ENCODE data around the gene COBL. TPM values are rescaled to one million over a fixed set of nuclear protein-coding genes. Genes with fewer than 3 reads are reported as not detected.

COBL gene
- total and polyA plus RNA-seq, 9 of the 15 experiments (the other 6 are each of a cell fraction or from before 2014, with no cell fraction given), result 0.01 to 2.4 (median 0.09) TPM; not detected in 3

DNA sequence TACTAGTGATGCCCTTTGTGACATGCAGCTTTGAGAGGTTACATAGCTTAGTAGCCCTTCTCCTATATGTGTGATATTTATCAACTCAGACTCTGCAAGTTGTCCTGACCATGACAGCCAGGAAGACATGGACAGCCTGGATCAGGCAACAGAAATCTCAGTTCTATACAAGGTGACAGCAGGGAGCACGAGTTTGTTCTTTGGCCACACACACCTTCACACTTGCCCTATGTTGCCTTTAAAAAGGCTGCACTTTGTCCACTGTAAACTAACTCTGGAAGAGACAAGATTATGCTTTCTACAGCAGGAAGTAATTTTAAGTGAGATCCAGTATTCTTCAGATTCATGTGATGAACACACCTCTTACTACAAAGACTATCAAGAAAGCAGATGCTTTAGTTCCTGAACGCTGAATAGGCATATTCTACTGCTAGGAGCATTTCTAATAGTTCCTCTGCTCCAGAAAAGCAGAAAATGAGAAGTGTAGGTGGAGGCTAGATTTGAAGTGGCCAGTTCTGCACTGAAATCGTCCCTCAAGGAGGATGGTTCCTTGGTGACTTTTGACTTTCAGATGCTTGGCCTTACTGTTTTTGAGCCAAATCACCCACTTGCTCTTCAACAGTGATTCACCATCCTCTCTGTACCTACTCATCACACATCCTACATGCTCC is 239.2 kb downstream of the COBL start:
- POLR2A ChIA-PET, result no interaction called here
- BruUV-seq (replicated peaks), result no TSS peak
- H3K27me3 ChIP-seq (ENCODE audit: control insufficient read depth in 2 of 2, insufficient read depth in 2 of 2, low read length in 2 of 2), result peaks cover 4 to 32% of the 10 kb centered on the region in 2 experiments; a peak in 4 of 5 replicates
- TF ChIP-seq, protein P1, sequence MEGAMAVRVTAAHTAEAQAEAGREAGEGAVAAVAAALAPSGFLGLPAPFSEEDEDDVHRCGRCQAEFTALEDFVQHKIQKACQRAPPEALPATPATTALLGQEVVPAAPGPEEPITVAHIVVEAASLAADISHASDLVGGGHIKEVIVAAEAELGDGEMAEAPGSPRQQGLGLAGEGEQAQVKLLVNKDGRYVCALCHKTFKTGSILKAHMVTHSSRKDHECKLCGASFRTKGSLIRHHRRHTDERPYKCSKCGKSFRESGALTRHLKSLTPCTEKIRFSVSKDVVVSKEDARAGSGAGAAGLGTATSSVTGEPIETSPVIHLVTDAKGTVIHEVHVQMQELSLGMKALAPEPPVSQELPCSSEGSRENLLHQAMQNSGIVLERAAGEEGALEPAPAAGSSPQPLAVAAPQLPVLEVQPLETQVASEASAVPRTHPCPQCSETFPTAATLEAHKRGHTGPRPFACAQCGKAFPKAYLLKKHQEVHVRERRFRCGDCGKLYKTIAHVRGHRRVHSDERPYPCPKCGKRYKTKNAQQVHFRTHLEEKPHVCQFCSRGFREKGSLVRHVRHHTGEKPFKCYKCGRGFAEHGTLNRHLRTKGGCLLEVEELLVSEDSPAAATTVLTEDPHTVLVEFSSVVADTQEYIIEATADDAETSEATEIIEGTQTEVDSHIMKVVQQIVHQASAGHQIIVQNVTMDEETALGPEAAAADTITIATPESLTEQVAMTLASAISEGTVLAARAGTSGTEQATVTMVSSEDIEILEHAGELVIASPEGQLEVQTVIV (CRISPR knock-in tag; IDR thresholded peaks at IDR 0.05; ENCODE audit: borderline replicate concordance), result no peak
- no peak for TF ChIP-seq TCF3 (CRISPR knock-in tag; IDR thresholded peaks at IDR 0.05)
- TF ChIP-seq, protein P2, sequence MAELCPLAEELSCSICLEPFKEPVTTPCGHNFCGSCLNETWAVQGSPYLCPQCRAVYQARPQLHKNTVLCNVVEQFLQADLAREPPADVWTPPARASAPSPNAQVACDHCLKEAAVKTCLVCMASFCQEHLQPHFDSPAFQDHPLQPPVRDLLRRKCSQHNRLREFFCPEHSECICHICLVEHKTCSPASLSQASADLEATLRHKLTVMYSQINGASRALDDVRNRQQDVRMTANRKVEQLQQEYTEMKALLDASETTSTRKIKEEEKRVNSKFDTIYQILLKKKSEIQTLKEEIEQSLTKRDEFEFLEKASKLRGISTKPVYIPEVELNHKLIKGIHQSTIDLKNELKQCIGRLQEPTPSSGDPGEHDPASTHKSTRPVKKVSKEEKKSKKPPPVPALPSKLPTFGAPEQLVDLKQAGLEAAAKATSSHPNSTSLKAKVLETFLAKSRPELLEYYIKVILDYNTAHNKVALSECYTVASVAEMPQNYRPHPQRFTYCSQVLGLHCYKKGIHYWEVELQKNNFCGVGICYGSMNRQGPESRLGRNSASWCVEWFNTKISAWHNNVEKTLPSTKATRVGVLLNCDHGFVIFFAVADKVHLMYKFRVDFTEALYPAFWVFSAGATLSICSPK (IDR thresholded peaks at IDR 0.05; ENCODE audit: borderline replicate concordance), result no peak
- TF ChIP-seq TBP (optimal IDR thresholded peaks at IDR 0.05; ENCODE audit: low read depth, low read length), result no peak
- no peak for TF ChIP-seq STAT5B (CRISPR knock-in tag; IDR thresholded peaks at IDR 0.05)
- TF ChIP-seq PTTG1 (tag; IDR thresholded peaks at IDR 0.05; ENCODE audit: low read depth), result no peak
- TF ChIP-seq NR3C1 (CRISPR knock-in tag; IDR thresholded peaks at IDR 0.05), result no peak
- no peak for TF ChIP-seq COPS2 (conservative IDR thresholded peaks at IDR 0.05)
- no peak for TF ChIP-seq KAT2B (IDR thresholded peaks at IDR 0.05; ENCODE audit: low read depth, low read length)
- TF ChIP-seq TEAD2 (tag; IDR thresholded peaks at IDR 0.05), result no peak
- TF ChIP-seq, protein P3, sequence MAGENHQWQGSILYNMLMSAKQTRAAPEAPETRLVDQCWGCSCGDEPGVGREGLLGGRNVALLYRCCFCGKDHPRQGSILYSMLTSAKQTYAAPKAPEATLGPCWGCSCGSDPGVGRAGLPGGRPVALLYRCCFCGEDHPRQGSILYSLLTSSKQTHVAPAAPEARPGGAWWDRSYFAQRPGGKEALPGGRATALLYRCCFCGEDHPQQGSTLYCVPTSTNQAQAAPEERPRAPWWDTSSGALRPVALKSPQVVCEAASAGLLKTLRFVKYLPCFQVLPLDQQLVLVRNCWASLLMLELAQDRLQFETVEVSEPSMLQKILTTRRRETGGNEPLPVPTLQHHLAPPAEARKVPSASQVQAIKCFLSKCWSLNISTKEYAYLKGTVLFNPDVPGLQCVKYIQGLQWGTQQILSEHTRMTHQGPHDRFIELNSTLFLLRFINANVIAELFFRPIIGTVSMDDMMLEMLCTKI (IDR thresholded peaks at IDR 0.05; ENCODE audit: partially characterized antibody), result no peak
- TF ChIP-seq ZNF584 (CRISPR knock-in tag; IDR thresholded peaks at IDR 0.05; ENCODE audit: low read depth), result no peak
- TF ChIP-seq SOX6 (IDR thresholded peaks at IDR 0.05), result no peak
- TF ChIP-seq RUNX1 (IDR thresholded peaks at IDR 0.05; ENCODE audit: low read depth), result no peak
- TF ChIP-seq GABPB2 (CRISPR knock-in tag; conservative IDR thresholded peaks at IDR 0.05), result no peak
- TF ChIP-seq RBM34 (IDR thresholded peaks at IDR 0.05; ENCODE audit: borderline replicate concordance, insufficient read depth, low read length), result no peak

More for the DNA sequence above, 239.2 kb downstream of the COBL start:
- H4K20me1 ChIP-seq (replicated peaks; ENCODE audit: control insufficient read depth, insufficient read depth, low read length), result no peaks in the 10 kb centered on the region
- intact Hi-C loops (cut with micrococcal nuclease), result no loop called here
- FAIRE-seq (no peak), DNase-seq (ENCODE audit: extremely low read depth in 1 of 4, low spot score in 3 of 4) (no peak), ATAC-seq (no peak)
- no peaks in the 10 kb centered on the region for H3K9me1 ChIP-seq (ENCODE audit: control insufficient read depth, insufficient read depth, low read length)
- in situ Hi-C loops (cut with MboI), result no loop called here
- CTCF ChIA-PET (ENCODE audit: low intra/inter-chr PET ratio), result no interaction called here
- H3K27ac ChIP-seq (ENCODE audit: extremely low read depth, low read depth, low read length), result no peak overlapping the region
- no peak overlapping the region for H3K4me3 ChIP-seq
- H3K36me3 ChIP-seq (ENCODE audit: control insufficient read depth, insufficient read depth, low read length), result no peaks in the 10 kb centered on the region
- H3K4me1 ChIP-seq (replicated peaks in 1 of 2; ENCODE audit: control insufficient read depth in 2 of 2, insufficient read depth in 2 of 2, low read length in 2 of 2), result no peaks in the 10 kb centered on the region
- no peak overlapping the region for H3K4me2 ChIP-seq (ENCODE audit: insufficient read depth, low read length)
- 0% methylated on average over 3 of the region's 3 CpGs for WGBS (ENCODE audit: insufficient coverage, low coverage, missing lambda C conversion rate)
- H3K79me2 ChIP-seq (ENCODE audit: control insufficient read depth, insufficient read depth, low read length), result no peaks in the 10 kb centered on the region
- no peaks in the 10 kb centered on the region for H3K9me3 ChIP-seq (replicated peaks; ENCODE audit: control insufficient read depth, insufficient read depth, low read depth, low read length)
- no peak overlapping the region for H3K9ac ChIP-seq (ENCODE audit: insufficient read depth in 1 of 2, low read depth in 2 of 2, low read length in 2 of 2)
- no peak overlapping the region for H2AFZ ChIP-seq (ENCODE audit: low read depth, low read length)
